ENCODE data around the gene SCN5A. TPM values are rescaled to one million over a fixed set of nuclear protein-coding genes. Genes with fewer than 3 reads are reported as not detected.

SCN5A gene
- polyA plus RNA-seq, 1 donor, result 4.1 TPM

DNA sequence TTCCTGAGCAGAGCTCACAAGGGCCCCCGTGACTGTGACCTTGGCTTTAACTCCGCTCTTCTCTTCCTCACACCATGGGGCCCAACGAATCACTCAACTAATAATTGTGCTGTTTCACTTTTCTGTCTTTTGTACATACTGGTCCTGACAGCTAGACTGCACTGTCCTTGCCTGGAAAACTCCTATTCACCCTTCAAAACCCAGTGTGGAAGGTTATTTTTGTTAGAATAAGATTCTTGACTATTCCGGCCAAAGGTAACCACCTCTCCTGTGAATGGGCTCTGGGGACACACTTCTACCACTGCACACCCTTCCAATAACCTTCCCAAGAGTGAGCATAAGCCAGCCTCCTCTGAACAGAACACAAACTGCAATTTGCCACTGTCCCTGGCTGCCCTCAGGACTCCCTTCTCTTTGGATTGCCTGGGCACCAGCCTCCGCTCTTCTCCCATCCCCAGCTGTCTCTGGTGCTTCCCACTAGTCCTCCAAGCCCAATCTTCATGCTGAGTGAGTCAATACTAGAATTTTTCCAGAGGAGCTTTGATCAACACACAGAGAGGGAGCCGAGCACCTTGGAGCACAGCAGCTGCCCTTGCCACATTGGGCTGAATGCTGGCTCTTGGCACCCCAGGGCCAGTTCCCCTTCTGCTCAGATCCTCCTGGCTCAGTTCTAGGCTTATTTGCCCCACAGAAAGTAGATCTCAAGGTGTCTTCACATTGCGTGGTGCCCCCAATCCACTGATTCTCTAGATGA, 2.1 kb downstream of the SCN5A start:
- no peak for DNase-seq

DNA sequence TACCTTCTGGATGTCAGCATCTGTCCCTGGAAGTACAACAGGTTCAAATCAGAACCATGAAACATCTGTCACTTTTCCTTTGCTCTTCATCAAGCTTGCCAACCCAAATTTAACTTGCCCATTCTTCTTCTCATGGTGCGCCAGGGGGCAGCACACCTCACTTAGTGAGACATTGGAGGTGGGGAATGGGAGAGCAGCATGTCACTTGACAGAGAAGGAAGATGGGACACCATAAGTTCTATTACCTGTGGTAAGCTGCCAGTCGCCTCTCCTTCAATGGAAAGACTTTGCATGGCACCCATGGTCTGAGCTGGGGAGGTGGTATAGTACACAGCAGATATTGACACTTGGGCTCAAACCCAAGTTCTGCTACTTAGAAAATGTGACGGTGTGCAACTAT, 2.9 kb downstream of the SCN5A start:
- no peak for DNase-seq

DNA sequence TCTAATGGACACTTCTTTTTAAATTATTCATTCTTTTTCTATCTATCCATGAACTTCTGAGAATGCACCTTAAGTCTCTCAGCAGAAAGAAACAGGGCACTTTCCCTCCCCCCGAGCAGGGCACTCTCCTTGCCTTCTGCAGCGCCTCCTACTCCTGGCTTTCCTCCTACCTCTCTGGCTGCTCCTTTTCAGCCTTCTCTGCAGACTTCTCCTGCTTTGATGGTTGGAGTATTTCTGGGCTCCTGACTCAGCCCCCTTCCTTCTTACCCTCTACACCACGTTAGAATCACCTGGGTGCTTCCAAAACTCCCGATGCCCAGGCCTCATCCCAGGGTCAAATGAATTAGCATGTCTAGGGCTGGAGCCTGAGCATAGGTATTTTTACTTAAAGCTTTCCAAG, 3.4 kb downstream of the SCN5A start:
- no peak for DNase-seq

DNA sequence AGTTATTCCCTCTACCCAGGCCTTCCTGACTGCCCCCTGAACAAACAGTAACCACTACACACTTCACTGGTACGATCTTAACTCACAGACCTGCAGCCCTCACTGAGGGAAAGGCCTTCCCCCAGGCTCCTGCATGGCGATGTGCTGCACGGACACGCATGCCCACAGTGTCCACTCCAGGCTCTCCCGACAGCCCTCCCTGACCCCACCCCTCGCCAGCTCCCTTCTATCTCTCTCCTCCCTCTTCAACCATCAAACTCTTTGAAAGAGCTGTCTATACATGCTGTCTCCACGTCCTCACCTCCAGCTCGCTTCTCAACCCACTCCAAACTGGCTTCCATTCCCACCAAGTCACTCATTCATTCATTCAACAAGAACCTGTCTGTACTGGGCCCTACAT, 3.9 kb downstream of the SCN5A start:
- DNase-seq, result no peak

GRCh38 chr3:38645076-38645475, 4.4 kb downstream of the SCN5A start:
- DNase-seq, result no peak

DNA sequence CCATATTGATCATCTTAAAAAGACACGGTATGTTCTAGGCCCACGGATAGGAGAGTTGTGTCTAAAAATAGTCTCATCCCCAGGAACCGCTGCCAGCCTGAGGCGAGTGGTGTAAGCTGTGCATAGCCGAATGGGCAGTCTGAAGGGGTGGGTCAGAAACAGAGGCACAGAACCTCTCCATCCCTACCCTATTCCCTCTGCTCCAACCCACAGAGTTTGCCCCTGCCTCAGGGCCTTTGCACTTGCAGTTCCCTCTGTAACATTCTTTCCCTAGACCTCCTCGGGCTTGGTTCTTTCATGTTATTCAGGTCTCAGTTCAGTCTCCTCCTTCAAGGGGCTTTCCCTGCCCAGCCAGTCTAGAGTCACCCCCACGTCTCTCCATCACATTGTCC, 4.8 kb downstream of the SCN5A start:
- DNase-seq, result no peak

DNA sequence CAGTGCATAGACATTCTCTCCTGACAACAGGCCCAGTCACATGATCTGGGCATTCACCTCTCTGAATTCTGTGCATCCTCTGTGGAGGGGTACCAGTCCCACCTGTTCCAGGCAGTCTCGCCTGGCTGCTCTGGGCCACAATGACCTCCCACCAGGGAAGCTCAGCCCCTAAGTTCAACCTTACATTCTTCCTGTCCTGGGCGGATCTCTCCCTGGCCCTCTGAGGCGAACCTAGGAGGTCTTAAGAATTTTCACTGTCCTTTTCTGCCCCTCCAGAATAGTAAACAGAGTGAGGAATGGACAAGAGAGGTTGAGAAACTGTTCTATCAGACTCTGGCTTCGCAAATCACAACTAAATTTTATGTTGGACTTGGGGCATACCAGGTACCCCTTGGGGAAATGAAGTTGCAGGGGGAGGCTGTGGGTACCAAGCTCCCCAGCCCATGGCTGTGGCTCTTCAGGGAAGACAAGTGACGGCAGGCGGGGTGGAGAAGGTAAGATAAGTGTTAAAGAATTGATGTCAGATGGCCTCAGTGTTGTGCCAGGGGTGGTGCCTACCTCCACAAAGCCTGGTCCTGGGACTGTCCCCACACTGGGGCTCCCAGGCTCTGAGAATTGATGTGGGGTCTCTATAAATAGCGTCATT, 5.3 kb downstream of the SCN5A start:
- no peak for DNase-seq

GRCh38 chr3:38643592-38643991, 5.9 kb downstream of the SCN5A start:
- DNase-seq, result no peak

DNA sequence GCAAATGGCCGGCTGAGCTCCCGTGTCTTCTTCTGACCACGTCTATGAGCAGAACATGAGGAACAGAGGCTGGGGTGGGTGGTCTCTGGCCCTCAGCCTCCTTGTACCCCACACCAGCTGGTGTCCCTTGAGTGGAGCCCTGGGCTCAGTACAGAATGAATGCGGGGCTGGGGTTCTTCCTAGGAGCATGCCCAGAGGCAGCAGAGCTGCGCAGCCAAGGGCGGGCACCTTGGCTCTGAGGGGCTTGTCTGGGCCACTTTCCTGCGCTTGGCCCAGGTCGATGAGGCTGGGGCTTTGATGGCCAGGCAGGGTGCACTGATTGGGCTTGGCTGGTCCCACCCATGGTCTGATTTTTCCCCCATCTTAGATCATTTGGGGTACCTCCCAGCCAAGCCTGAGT, 6.4 kb downstream of the SCN5A start:
- DNase-seq, result no peak

- no peak for DNase-seq
Observed at GRCh38 chr3:38641461-38642110, 7.9 kb downstream of the SCN5A start.

DNA sequence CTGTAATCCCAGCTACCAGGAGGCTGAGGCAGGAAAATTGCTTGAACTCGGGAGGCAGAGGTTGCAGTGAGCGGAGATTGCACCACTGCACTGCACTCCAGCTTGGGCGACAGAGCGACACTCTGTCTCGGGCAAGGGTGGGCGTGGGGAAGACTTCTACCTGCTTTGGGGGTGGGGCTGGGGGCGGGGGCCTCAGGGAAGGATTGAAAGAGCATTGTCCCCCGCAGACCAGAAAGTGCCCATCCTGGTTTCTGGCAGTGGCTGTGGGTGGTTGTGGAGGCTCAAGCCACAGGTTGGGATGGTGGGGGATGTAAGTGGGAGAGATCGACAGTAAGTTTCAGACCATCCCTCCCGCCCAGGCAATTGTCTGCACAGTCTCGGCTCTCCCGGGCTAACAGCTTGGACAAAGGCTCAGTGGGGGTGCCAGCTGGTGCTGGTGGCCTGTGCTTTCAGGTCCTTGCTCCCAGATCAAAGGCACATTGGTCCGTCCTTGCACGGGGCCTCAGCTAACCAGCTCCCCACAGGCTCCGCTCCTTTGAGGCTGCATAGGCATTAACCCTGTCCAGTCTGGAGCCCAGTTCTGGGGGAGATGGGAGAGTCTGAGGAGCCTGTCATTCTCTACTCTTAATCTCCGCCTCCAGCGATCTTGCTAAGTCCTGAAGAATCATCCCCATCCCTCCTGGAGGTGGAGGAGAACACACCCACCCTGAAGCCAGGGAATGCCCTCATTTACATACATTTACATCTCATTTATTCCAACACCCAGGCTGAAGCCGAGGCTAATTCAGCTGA, 8.6 kb downstream of the SCN5A start:
- no peak for DNase-seq

- DNase-seq, result no peak
Observed at GRCh38 chr3:38638354-38638753, 11.1 kb downstream of the SCN5A start.

DNA sequence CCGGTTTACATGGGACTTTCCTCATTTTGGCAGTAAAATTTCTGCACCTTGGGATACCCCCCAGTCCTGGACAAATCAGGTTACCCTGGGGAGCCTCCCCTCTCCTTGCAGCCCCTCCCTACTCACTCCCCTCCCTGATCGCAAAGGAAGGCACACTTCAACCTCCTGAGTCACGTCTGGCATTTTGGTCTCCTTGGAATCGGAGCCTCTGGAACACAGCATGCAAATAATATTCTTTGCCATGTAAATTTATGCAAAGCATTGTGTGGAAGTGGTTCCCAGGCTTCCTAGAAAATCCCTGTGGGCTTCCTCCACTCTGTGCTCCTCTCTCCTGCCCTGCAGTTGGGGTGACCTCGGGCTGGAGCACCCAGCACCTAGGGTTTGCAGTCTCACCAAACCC, 11.6 kb downstream of the SCN5A start:
- no peak for DNase-seq

DNA sequence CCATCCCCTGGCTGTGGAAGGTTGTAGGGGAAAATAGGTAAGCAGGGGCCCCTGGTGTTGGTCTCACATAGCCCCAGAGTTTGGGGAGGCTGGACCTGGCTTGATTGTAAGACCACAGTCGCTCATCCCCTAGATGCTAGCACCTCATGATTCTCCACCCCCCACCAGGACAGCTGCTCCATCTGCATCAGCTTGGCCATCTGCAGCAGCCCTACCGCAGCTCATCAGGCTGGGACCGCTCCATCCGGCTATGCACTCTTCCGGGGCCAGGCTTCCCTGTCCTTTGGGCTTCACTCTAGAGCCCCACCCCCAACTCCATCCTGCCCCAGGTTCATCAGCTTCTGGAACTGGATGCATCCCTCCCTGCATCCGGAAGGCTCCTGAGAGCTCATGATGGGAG, 12.6 kb downstream of the SCN5A start:
- DNase-seq, result no peak

DNA sequence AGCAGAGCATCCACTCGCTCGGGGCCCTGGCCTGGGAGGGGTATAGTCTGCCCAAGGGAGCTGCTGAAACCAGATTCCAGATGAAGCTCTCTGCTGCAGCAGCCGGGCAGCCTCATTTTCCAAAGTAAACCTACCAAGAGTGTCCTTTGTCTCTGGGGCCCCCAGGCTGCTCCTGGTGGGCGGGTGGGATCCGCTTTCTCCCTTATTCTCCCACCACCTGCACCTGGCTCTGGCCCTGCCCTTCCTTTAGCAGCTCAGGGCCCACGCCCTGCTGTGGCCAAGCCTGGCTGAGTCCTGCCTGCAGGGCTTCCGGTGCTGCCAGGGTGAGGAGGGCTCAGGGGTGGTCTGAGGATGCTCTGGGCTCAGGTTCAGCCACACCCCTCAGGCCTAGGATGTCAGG, 13.0 kb downstream of the SCN5A start:
- DNase-seq, result no peak

- DNase-seq, result no peak
Observed at GRCh38 chr3:38634111-38634510, 15.4 kb downstream of the SCN5A start.

DNA sequence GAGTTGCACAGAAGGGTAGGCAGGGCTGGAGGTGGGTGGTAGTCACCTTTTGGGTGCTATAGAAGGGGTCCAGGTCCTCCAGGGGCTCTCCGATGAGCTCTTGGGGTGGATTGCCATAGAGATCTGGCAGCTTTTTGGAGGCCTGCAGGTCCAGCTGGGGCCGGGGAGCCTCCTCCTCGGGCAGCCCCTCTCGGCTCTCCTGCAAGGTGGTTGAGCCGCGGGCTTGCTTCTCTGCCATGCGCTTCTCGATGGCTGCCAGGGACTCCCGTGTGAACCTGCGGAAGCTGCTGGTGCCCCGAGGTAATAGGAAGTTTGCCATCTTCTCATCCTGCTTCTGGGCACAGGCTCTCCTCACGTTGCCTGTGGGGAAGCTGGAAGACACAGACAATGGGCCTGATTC, 16.5 kb downstream of the SCN5A start:
- no peak for DNase-seq

DNA sequence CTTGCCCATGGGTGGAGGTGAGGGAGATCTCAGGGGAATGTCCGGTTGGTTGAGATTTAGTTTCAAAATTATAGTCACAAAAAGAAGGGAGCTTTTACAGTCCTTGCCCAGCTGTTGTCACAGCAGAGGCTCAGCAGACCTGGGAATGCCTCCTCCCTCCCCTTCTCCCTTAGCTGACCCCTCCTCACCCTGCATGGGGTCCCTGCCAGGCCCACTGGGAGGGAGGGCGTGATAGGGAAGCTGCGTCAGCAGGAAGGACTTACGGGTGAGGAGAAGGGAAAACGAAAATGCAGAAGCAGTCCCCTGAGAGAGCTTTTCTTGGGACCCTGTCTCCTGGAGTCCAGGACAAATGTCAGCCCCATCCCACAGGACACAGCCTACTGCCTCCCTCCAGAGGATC, 18.9 kb downstream of the SCN5A start:
- no peak for DNase-seq

- DNase-seq, result no peak
Observed at GRCh38 chr3:38630070-38630469, 19.4 kb downstream of the SCN5A start.

- DNase-seq, result no peak
Observed at GRCh38 chr3:38628835-38629234, 20.7 kb downstream of the SCN5A start.

- DNase-seq, result no peak
Observed at GRCh38 chr3:38627956-38628355, 21.5 kb downstream of the SCN5A start.

- no peak for DNase-seq
Observed at GRCh38 chr3:38626171-38626570, 23.3 kb downstream of the SCN5A start.

GRCh38 chr3:38623539-38623938, 25.9 kb downstream of the SCN5A start:
- no peak for DNase-seq

Measured in hindlimb muscle (tissue), 1 donor.